ENCODE data around the gene PARP2. TPM values are rescaled to one million over a fixed set of nuclear protein-coding genes. Genes with fewer than 3 reads are reported as not detected.

Gene PARP2
- polyA plus RNA-seq, 1 experiment, result 8.2 TPM

GRCh38 chr14:20305265-20306078 lies 38.0 kb upstream of the PARP2 start, which contains the start of gene TTC5:
Gene TTC5 (minus strand): TSS chr14:20305951. CDS start chr14:20305937, 14 bp downstream.
- POLR2A ChIA-PET, result no interaction called here
- TF ChIP-seq, protein P1, sequence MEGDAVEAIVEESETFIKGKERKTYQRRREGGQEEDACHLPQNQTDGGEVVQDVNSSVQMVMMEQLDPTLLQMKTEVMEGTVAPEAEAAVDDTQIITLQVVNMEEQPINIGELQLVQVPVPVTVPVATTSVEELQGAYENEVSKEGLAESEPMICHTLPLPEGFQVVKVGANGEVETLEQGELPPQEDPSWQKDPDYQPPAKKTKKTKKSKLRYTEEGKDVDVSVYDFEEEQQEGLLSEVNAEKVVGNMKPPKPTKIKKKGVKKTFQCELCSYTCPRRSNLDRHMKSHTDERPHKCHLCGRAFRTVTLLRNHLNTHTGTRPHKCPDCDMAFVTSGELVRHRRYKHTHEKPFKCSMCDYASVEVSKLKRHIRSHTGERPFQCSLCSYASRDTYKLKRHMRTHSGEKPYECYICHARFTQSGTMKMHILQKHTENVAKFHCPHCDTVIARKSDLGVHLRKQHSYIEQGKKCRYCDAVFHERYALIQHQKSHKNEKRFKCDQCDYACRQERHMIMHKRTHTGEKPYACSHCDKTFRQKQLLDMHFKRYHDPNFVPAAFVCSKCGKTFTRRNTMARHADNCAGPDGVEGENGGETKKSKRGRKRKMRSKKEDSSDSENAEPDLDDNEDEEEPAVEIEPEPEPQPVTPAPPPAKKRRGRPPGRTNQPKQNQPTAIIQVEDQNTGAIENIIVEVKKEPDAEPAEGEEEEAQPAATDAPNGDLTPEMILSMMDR (IDR thresholded peaks at IDR 0.05; ENCODE audit: insufficient read depth, low read depth, low read length), result peak; percentile 96
- CTCF ChIA-PET, result interaction anchor here (1.4 to 1.7 kb wide), 2 partner anchors 13 to 24 kb away, joined by 4 to 8 read pairs; no protein-coding TSS in a partner anchor
- DNase-seq (ENCODE audit: low read depth), result peak; percentile 44
- Histone ChIP-seq H3K4me3 (ENCODE audit: low read depth, low read length) (peak within 1 kb of the TSS; percentile 64), H3K27me3 (ENCODE audit: control insufficient read depth, insufficient read depth, low read length) (no peaks in the 10 kb centered on the region), H3K36me3 (ENCODE audit: control insufficient read depth, insufficient read depth, low read length) (peaks cover 1% of the 10 kb centered on the region)

DNA sequence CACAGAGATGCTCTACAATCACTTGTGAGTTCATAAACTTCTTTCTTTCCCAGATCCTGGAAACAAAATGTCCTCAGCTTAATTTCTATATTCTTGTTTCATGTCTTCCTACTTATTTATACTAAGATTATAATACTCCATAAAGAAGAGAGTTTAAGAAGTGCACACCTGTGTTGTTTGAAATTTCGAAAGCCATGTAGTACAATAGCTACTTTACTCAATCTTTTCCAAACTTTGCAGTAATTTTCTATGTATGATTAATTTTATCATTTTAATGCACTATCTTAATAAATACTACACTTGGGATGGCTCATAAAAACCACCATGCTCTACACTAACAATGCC lies 37.4 kb upstream of the PARP2 start:
- ChIA-PET POLR2A (no interaction called here), CTCF (interaction anchor here (1.4 to 1.7 kb wide), 2 partner anchors 12 to 24 kb away, joined by 4 to 8 read pairs; no protein-coding TSS in a partner anchor)
- Histone ChIP-seq H3K27me3 (ENCODE audit: control insufficient read depth, insufficient read depth, low read length) (no peaks in the 10 kb centered on the region), H3K4me3 (ENCODE audit: low read depth, low read length) (no peak overlapping the region), H3K36me3 (ENCODE audit: control insufficient read depth, insufficient read depth, low read length) (no peaks in the 10 kb centered on the region)
- TF ChIP-seq, protein P1 (IDR thresholded peaks at IDR 0.05; ENCODE audit: insufficient read depth, low read depth, low read length), result no peak
- DNase-seq (ENCODE audit: low read depth), result no peak

DNA sequence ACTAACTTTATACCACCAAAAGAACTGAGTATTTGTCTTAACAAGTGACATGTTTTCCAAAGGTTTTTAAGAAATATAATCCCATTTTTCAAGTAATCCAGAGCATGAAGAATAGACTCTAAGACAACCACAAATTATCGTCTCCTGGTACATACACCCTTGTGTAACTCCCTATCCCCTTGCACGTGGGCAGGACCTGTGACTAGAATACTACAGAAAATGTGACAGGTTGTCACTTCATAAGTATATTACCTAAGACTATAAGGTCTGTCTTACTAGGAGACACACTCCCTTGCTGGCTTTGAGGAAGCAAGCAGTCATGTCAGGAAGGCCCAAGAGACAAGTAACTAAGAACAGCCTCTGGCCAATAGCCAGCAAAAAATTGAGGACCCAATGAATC lies 29.4 kb upstream of the PARP2 start:
- H3K36me3 ChIP-seq (ENCODE audit: control insufficient read depth, insufficient read depth, low read length), result peaks cover 8% of the 10 kb centered on the region
- POLR2A ChIA-PET, result no interaction called here

GRCh38 chr14:20317720-20318119 lies 25.7 kb upstream of the PARP2 start:
- TF ChIP-seq, protein P1 (IDR thresholded peaks at IDR 0.05; ENCODE audit: insufficient read depth, low read depth, low read length), result no peak
- ChIA-PET POLR2A (no interaction called here), CTCF (interaction anchor here (0.6 to 3.3 kb wide), 3 partner anchors 9 to 39 kb away, joined by 3 to 21 read pairs (median 8); partner anchors contain the start of gene TTC5)
- H3K27me3 ChIP-seq (ENCODE audit: control insufficient read depth, insufficient read depth, low read length), result no peaks in the 10 kb centered on the region
- H3K4me3 ChIP-seq (ENCODE audit: low read depth, low read length), result no peak overlapping the region
- no peak for DNase-seq (ENCODE audit: low read depth)
- peaks cover 6% of the 10 kb centered on the region for H3K36me3 ChIP-seq (ENCODE audit: control insufficient read depth, insufficient read depth, low read length)

More for the DNA sequence above, 29.4 kb upstream of the PARP2 start:
- DNase-seq (ENCODE audit: low read depth), result no peak
- TF ChIP-seq, protein P1 (IDR thresholded peaks at IDR 0.05; ENCODE audit: insufficient read depth, low read depth, low read length), result no peak
- H3K27me3 ChIP-seq (ENCODE audit: control insufficient read depth, insufficient read depth, low read length), result no peaks in the 10 kb centered on the region
- H3K4me3 ChIP-seq (ENCODE audit: low read depth, low read length), result no peak overlapping the region
- CTCF ChIA-PET, result no interaction called here

DNA sequence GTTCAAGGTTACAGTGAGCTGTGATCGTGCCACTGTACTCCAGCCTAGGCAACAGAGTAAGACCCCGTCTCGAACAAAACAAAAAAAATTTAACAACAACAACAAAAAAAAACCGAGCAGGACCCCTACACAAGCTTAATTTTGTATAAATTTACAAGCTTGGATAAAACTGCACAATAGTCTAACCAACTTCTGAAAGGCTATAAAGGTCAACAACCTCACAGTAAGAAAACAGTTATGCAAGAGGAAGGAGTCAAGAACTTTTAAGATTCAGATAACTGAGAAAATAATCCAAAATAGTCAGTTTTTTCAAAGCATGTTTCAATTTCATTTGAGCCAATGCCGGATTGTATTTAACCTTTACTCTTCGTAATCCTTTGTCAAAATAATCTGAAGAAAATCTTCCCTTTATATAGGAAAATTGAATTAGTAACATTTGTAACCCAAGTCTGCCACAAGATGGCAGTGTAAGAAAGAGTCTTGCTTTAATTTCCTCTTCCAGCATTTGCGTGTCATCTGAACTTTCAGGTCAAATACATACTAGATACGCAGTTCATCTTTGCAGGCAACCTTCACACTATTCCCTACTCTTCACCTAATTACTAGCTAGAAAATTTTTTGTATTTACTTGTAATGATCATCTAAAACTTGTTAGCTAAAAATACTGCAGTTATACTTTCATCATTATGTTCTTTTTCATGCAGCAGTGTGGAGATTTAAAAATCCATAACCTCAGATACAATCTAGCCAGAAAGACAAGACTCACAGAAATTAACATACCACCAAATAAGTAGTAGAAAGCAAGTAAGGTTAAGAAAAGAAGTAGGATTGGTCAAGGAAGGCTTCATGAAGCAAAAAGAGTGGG lies 16.2 kb upstream of the PARP2 start:
- TF ChIP-seq, protein P1 (IDR thresholded peaks at IDR 0.05; ENCODE audit: insufficient read depth, low read depth, low read length), result peak; percentile 67
- H3K27me3 ChIP-seq (ENCODE audit: control insufficient read depth, insufficient read depth, low read length), result no peaks in the 10 kb centered on the region
- POLR2A ChIA-PET, result no interaction called here
- CTCF ChIA-PET, result interaction anchor here (0.6 to 5.1 kb wide), 24 partner anchors 10 to 857 kb away, joined by 3 to 43 read pairs (median 4); partner anchors contain the start of genes KLHL33, PARP2 and TEP1
- peaks cover 3% of the 10 kb centered on the region for H3K36me3 ChIP-seq (ENCODE audit: control insufficient read depth, insufficient read depth, low read length)
- no peak for DNase-seq (ENCODE audit: low read depth)
- H3K4me3 ChIP-seq (ENCODE audit: low read depth, low read length), result no peak overlapping the region
